Measurements from ENCODE around the gene SEMA4G. TPM values are rescaled to one million over a fixed set of nuclear protein-coding genes. Genes with fewer than 3 reads are reported as not detected.

Gene SEMA4G
- total and polyA plus RNA-seq, 2 of the 8 experiments (the other 6 are each of a cell fraction or from before 2014, with no cell fraction given), result 7.1 to 18.2 TPM

DNA sequence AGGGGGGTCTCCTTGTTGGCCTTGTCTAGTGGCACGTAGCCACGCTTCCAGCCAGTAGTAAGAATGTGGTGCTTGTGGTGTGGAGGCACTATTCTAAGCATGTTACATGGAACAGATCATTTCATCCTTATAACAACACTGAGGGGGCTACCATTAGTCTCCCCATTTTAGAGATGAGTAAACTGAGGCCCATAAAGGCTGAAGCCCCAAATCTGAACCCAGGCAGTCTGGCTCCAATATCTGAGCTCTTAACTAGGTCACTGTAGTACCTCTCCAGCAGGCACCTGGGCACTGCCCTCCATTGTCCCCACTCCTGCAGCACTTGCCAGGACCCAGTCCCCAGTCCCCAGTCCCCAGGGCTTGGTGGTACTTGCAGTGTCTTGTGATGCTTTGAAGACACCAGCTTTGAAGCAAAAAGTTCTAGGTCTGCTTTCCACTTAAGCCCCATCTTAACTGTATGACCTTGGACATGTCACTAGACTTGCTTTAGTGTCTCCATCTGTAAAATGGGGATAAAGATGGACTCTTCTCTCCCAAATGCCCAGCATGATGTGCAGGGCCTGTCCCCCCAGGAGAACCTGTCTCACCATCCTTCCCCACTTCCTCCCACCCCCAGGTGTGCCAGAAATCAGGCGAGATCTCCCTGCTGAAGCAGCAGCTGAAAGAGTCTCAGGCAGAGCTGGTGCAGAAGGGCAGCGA lies 36.7 kb downstream of the SEMA4G start:
- POLR2A ChIA-PET (ENCODE audit: partially characterized antibody), result interaction anchor here (0.9 to 7.5 kb wide), 8 partner anchors 8 to 37 kb away, joined by 3 to 143 read pairs (median 4); partner anchors contain the start of genes LZTS2, MRPL43 and TWNK
- no peak overlapping the region for H3K4me2 ChIP-seq (ENCODE audit: insufficient read depth in 1 of 2, low read depth in 2 of 2, low read length in 2 of 2)
- peaks cover 0 to 18% of the 10 kb centered on the region in 2 experiments; a peak in 2 of 4 replicates for H3K79me2 ChIP-seq (ENCODE audit: control insufficient read depth in 1 of 2, insufficient read depth in 2 of 2, low read length in 2 of 2)
- peaks cover 0 to 9% (median 6%) of the 10 kb centered on the region in 4 experiments; a peak in 6 of 7 replicates for H3K4me1 ChIP-seq (replicated peaks in 1 of 4; ENCODE audit: control insufficient read depth in 3 of 4, insufficient read depth in 4 of 4, low read length in 3 of 4)
- no peak overlapping the region for H3K56ac ChIP-seq (replicated peaks; ENCODE audit: insufficient read length, low read depth, low read length)
- H3K27ac ChIP-seq (ENCODE audit: low read depth, low read length), result no peak overlapping the region
- DNase-seq (ENCODE audit: low read depth in 1 of 2, low spot score in 2 of 2) (no peak), FAIRE-seq (no peak)
- no peak overlapping the region for H4K5ac ChIP-seq (ENCODE audit: insufficient read length, low read depth, low read length)
- no peak overlapping the region for H3K14ac ChIP-seq (ENCODE audit: insufficient read length)
- no peak overlapping the region for H2BK15ac ChIP-seq (ENCODE audit: low read length)
- peaks cover 6% of the 10 kb centered on the region; the same call in 1 of the 2 replicates for H3K79me1 ChIP-seq (ENCODE audit: low read depth, low read length)
- no peak overlapping the region for H3K23ac ChIP-seq (ENCODE audit: insufficient read length)
- H3K9me3 ChIP-seq (ENCODE audit: insufficient read depth in 2 of 2, low read depth in 1 of 2, low read length in 1 of 2), result no peaks in the 10 kb centered on the region
- no peak overlapping the region for H2AFZ ChIP-seq (ENCODE audit: low read length)
- CTCF ChIA-PET (ENCODE audit: partially characterized antibody), result interaction anchor here (1.0 to 26.8 kb wide), 6 partner anchors 11 to 41 kb away, joined by 4 to 464 read pairs (median 11); partner anchors contain the start of genes LZTS2, MRPL43, PDZD7 and SFXN3
- H3K18ac ChIP-seq (ENCODE audit: extremely low read depth, low read length), result no peak overlapping the region
- H2BK120ac ChIP-seq (replicated peaks; ENCODE audit: low read depth, low read length), result no peak overlapping the region
- H3K27me3 ChIP-seq (replicated peaks in 1 of 4; ENCODE audit: control insufficient read depth in 3 of 4, extremely low read depth in 1 of 4, insufficient read depth in 3 of 4, low read length in 3 of 4), result no peaks in the 10 kb centered on the region
- H2BK5ac ChIP-seq (ENCODE audit: low read depth, low read length), result no peak overlapping the region
- H4K8ac ChIP-seq (ENCODE audit: extremely low read depth, insufficient read depth, low read length), result no peak overlapping the region
- no peak overlapping the region for H2AK5ac ChIP-seq (ENCODE audit: low read depth, low read length)
- H3K23me2 ChIP-seq (ENCODE audit: low read depth, low read length), result no peaks in the 10 kb centered on the region
- no peak overlapping the region for H3K9ac ChIP-seq (replicated peaks in 1 of 4; ENCODE audit: extremely low read depth in 1 of 4, low read depth in 3 of 4, low read length in 3 of 4)
- H3K36me3 ChIP-seq (ENCODE audit: control insufficient read depth in 2 of 4, insufficient read depth in 4 of 4, low read length in 3 of 4), result peaks cover 11 to 47% (median 31%) of the 10 kb centered on the region in 4 experiments; a peak in 7 of 8 replicates
- H2BK12ac ChIP-seq (ENCODE audit: low read depth, low read length), result no peak overlapping the region
- peaks cover 2 to 19% of the 10 kb centered on the region in 2 experiments for H4K20me1 ChIP-seq (replicated peaks in 1 of 2; ENCODE audit: control insufficient read depth in 1 of 2, insufficient read depth in 2 of 2, low read length in 2 of 2)
- no peak overlapping the region for H2BK20ac ChIP-seq (ENCODE audit: low read length)
- no peak overlapping the region for H3K4ac ChIP-seq (replicated peaks; ENCODE audit: insufficient read length, low read depth, low read length)
- H3K4me3 ChIP-seq (ENCODE audit: extremely low read depth in 1 of 4, insufficient read depth in 2 of 4, low read depth in 3 of 4, low read length in 4 of 4), result no peak overlapping the region
- 88% methylated on average over 4 of the region's 4 CpGs; no CpG with 5 or more reads in 1 of the 2 experiments for WGBS, 2 experiments (ENCODE audit: extremely low coverage in 1 of 2, insufficient coverage in 1 of 2, insufficient read length in 1 of 2, insufficient replicate concordance in 2 of 2, low coverage in 1 of 2, low lambda C conversion rate in 2 of 2, missing lambda C conversion rate in 1 of 2)
- no peak overlapping the region for H4K91ac ChIP-seq (replicated peaks; ENCODE audit: insufficient read length, low read length)
- no peak for TF ChIP-seq KDM1A (IDR thresholded peaks at IDR 0.05; ENCODE audit: borderline replicate concordance, low read length)
- TF ChIP-seq ATF3 (IDR thresholded peaks at IDR 0.05; ENCODE audit: insufficient read depth, low read depth, low read length), result no peak
- TF ChIP-seq HDAC6 (IDR thresholded peaks at IDR 0.05; ENCODE audit: low read depth, low read length), result no peak
- TF ChIP-seq SP2 (IDR thresholded peaks at IDR 0.05; ENCODE audit: low read length), result no peak
- no peak for TF ChIP-seq HDAC2 (IDR thresholded peaks at IDR 0.05; ENCODE audit: borderline replicate concordance in 1 of 2, low read depth in 2 of 2, low read length in 2 of 2)
- no peak for TF ChIP-seq POLR2AphosphoS5 (IDR thresholded peaks at IDR 0.05; ENCODE audit: low read depth, low read length)
- no peak for TF ChIP-seq BRCA1 (IDR thresholded peaks at IDR 0.05; ENCODE audit: low read depth, low read length)
- no peak for TF ChIP-seq EP300 (IDR thresholded peaks at IDR 0.05; ENCODE audit: borderline replicate concordance in 1 of 2, low read depth in 2 of 2, low read length in 2 of 2)
- no peak for TF ChIP-seq CBX5 (IDR thresholded peaks at IDR 0.05; ENCODE audit: low read depth, low read length)

All from H1 (cell line).